Ectodermal cell (in vitro differentiated cells): ENCODE data around the gene PAQR4.

Source experiments
- H3K27ac ChIP-seq: 2 replicates; pipeline ENCODE4 v1.7.0; 2013; ENCODE audit warnings: mild to moderate bottlenecking, low read depth, low read length; ENCODE audit not compliant: insufficient read depth, poor library complexity, severe bottlenecking
- H3K27me3 ChIP-seq: 2 replicates; pipeline ENCODE4 v1.7.0; 2013; ENCODE audit warnings: mild to moderate bottlenecking, low read length; ENCODE audit not compliant: insufficient read depth, control insufficient read depth, poor library complexity, severe bottlenecking
- H3K36me3 ChIP-seq: one replicate; pipeline ENCODE4 v1.7.0; 2013; ENCODE audit warnings: low read length; ENCODE audit not compliant: control insufficient read depth, insufficient read depth
- H3K4me1 ChIP-seq: one replicate; pipeline ENCODE4 v1.7.0; 2013; ENCODE audit warnings: low read length; ENCODE audit not compliant: control insufficient read depth, insufficient read depth
- H3K4me3 ChIP-seq: 2 replicates; pipeline ENCODE4 v1.7.0; 2013; ENCODE audit warnings: low read depth, low read length, control low read depth; ENCODE audit not compliant: insufficient read depth
- H3K9me3 ChIP-seq: 2 replicates; pipeline ENCODE4 v1.7.0; 2013; ENCODE audit warnings: mild to moderate bottlenecking, low read length, moderate library complexity; ENCODE audit not compliant: control insufficient read depth
- WGBS, 2 experiments: methylation state at CpG; one replicate each; pipeline ENCODE4 v1.1.7; 2013; ENCODE audit warnings: missing lambda C conversion rate in 2 of 2; 5-methylcytosine and 5-hydroxymethylcytosine counted together

PAQR4 gene

DNA sequence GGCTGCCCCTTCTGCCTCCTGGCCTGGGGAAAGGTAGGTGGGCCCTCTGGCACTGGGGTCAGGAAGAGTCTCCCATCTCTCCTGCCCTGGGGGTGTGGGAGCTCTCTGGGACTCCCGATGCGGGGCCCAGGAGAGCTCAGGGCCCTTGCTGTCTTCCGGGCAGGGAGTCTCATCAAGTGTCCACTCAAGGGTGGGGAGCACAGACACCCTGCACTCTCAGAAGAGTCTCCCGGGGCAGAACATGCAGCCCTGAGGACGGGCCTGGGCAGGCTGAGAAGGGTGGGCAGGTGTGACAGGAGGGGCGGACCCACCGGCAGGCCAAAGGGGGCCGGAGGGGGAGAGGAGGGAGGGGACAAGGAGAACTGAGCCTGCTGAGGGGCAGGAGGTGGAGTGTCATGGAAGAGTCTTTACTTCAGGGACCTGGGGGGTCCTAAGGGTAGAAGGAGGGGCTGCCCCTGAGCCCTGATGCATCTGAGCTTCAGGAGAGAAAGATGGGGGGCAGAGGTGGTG, 19.5 kb downstream of the PAQR4 start:
- H3K27ac ChIP-seq = no peak overlapping the region
- H3K4me1 ChIP-seq = peaks cover 19% of the 10 kb centered on the region
- no peaks in the 10 kb centered on the region for H3K36me3 ChIP-seq
- no peaks in the 10 kb centered on the region for H3K27me3 ChIP-seq
- 66 to 69% methylated on average over 8 of the region's 8 CpGs for WGBS, 2 experiments
- H3K9me3 ChIP-seq = no peaks in the 10 kb centered on the region
- H3K4me3 ChIP-seq = no peak overlapping the region

DNA sequence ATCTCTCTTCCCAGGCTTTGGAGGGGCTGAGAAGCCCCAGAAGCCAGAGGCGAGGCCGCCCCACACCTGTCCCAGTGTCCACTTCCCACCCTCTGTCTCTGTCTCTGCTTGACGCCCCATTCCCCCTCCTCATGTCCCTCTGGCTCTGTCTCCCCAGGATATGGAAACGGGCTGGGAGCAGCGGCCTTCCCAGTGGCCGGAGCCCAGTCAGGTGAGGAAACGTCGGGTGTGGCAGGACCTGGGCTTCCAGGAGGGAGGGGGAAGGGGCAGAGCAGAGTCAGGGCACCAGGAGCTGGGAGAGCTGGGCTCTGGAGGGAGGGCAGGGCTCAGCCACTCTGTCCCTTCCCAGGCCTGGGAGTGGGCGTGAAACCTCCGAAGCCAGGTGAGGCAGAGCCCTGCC, 21.7 kb downstream of the PAQR4 start:
- H3K36me3 ChIP-seq = no peaks in the 10 kb centered on the region
- no peaks in the 10 kb centered on the region for H3K9me3 ChIP-seq
- 76 to 77% methylated on average over 10 of the region's 10 CpGs for WGBS, 2 experiments
- H3K4me3 ChIP-seq = no peak overlapping the region
- H3K27ac ChIP-seq = no peak overlapping the region
- peaks cover 19% of the 10 kb centered on the region for H3K4me1 ChIP-seq
- H3K27me3 ChIP-seq = no peaks in the 10 kb centered on the region

DNA sequence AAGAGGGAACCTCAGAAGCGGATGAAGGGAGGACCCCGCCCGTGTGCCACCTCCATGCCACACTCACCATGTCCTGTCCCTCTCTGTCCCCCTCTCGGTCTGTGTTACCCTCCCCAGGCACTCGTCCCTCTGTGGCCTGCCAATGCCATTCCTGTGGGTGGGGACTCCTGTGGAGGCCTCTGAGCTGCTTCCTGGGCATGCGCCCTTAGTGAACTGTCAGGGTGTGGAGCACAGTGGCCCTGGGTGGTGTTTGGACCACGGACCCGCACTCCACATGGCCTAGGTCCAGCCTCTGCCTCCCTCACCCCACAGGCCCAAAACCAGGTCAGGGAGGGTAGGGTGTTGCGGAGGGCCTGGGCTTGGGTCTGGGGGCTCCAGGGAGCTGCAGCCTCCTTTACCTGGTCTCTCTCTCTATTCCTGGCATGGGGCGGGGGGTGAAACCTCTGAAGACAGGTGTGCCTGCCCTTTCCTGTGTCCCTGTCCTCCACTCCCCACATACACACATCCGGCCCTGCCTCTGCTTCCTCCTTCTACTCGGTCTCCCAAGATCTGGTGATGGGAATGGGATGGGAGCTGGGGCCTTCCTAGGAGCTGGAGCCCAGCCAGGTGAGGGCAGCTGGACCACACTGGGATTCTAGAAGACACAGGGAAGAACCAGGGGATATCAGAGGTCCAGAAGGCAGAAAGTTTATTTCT, 22.6 kb downstream of the PAQR4 start:
- WGBS, 2 experiments = 89 to 90% methylated on average over 12 of the region's 12 CpGs
- no peak overlapping the region for H3K27ac ChIP-seq
- H3K36me3 ChIP-seq = no peaks in the 10 kb centered on the region
- no peak overlapping the region for H3K4me3 ChIP-seq
- no peaks in the 10 kb centered on the region for H3K9me3 ChIP-seq
- no peaks in the 10 kb centered on the region for H3K27me3 ChIP-seq
- peaks cover 19% of the 10 kb centered on the region for H3K4me1 ChIP-seq

DNA sequence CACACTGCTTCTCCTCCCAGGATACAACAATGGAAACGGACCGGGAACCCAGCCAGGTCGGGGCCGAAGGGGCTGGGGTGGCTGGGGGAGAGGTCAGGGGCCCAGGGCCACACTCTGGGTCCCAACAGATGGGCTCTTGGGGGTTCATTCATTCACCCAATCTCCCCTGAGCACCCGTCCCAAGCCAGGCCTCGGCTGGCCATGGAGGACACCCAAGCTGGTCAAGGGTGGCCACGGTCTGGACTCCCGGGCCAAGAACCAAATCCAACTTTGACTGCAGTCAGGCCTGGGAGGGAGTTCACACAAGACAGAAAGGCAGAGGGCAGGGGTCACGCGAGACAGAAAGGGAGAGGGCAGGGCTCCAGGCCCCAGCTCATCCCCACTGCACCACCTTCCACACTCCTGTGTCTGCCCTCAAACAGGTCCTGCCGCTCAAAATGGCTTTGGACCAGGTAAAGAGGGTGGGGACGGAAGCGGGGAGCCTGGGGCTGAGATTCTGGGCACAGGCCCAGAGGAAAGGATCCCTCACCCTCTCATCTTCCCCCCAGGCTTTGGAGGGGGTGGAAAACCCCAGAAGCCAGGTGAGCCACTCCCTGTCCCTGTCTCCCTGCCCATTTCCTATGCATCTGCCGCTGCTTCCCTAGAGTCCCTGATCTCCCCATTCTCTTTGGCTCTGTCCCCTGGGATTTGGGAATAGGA, 23.4 kb downstream of the PAQR4 start:
- H3K4me1 ChIP-seq = peaks cover 16% of the 10 kb centered on the region
- no peaks in the 10 kb centered on the region for H3K27me3 ChIP-seq
- no peak overlapping the region for H3K27ac ChIP-seq
- H3K9me3 ChIP-seq = no peaks in the 10 kb centered on the region
- no peak overlapping the region for H3K4me3 ChIP-seq
- no peaks in the 10 kb centered on the region for H3K36me3 ChIP-seq
- WGBS, 2 experiments = 93 to 94% methylated on average over 14 of the region's 14 CpGs

DNA sequence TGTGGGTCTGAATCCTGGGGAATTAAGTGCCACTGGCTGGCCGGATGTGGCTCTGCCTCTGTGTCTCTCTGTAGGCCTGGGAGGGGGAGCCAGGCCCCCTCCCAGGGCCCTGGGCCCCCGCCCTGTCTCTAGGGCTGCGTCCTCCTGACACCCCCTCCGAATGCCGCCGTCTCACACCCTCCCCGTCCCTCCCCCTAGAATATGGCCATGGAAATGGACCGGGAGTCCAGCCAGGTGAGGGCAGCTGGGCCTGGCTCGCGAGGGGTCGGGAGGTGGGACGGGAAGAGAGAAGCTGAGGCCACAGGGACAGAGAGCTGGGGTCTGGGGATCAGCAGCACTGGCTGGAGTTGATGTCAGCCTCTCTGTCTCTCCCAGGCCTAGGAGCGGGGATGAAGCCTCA, 27.1 kb downstream of the PAQR4 start:
- Histone ChIP-seq H3K27me3 (no peaks in the 10 kb centered on the region), H3K9me3 (no peaks in the 10 kb centered on the region), H3K27ac (no peak overlapping the region), H3K36me3 (no peaks in the 10 kb centered on the region), H3K4me1 (no peaks in the 10 kb centered on the region), H3K4me3 (no peak overlapping the region)
- WGBS, 2 experiments = 83 to 91% methylated on average over 13 of the region's 13 CpGs

DNA sequence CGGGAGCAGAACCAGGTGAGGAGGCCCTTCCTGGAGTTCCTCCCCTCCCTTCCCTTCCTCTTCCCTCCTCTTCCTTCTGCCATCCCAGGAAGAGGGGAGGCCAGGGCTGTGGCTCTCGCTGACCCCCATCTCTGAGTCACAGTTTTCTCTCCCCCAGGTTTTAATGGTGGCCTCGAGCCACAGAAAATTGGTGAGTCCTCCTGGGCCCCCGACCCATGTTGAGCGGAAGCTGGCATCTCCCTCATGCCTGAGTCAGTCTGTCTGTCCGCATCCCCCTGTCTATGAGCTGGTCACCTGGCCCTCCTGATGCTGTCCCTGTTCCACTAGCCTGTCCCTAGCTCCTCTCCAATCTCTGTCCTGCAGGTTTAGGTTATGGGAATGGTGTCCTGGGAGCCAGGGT, 30.8 kb downstream of the PAQR4 start:
- Histone ChIP-seq H3K36me3 (no peaks in the 10 kb centered on the region), H3K27ac (no peak overlapping the region), H3K27me3 (peaks cover 4% of the 10 kb centered on the region), H3K4me3 (no peak overlapping the region), H3K9me3 (no peaks in the 10 kb centered on the region), H3K4me1 (peaks cover 3% of the 10 kb centered on the region)
- WGBS, 2 experiments = 93% methylated on average over 6 of the region's 6 CpGs

DNA sequence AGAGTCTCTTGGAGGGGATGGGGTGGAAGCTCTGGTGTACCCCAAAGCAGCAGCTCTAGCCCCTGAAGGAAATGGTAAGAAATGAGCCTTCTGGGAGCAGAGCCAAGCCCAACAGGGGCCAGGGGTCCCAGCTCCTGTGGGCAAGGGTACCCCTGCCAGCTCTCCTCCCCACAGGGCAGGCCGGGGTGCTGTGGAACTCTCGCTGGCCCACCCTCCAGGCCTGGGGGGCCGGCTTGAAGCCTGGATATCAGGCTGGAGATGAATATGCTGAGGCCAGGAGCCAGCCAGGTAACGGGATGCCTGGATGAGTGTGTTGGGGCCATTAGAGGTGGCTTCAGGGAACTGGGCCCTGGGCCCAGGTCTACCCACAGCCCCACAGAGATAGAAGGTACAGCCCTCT, 31.4 kb downstream of the PAQR4 start:
- no peaks in the 10 kb centered on the region for H3K36me3 ChIP-seq
- 86 to 94% methylated on average over 4 of the region's 4 CpGs for WGBS, 2 experiments
- H3K27me3 ChIP-seq = peaks cover 10% of the 10 kb centered on the region

DNA sequence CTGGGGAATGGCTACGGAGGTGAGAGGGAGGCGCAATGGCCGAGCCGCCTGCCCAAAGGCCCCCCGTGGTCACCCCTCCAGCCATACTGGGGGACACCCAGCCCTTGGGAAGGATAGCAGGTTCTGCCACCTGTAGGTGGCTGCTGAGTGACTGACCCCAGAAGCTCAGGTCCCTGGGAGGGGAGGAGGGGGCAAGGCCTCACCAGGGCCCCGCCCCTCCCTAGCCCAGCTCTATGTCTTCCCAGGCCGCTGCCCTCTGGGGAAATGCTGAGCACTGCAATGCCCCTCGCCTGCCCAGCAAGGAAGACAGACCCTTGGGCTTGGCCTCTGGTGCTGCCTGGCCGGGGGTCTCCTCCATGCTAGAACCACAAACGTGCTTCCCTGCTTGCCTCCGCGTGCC, 32.2 kb downstream of the PAQR4 start:
- Histone ChIP-seq H3K4me3 (no peak overlapping the region), H3K4me1 (peaks cover 4% of the 10 kb centered on the region), H3K9me3 (no peaks in the 10 kb centered on the region), H3K36me3 (no peaks in the 10 kb centered on the region), H3K27ac (no peak overlapping the region), H3K27me3 (peaks cover 17% of the 10 kb centered on the region)
- WGBS, 2 experiments = 75 to 76% methylated on average over 12 of the region's 12 CpGs

More for the DNA sequence above, 31.4 kb downstream of the PAQR4 start:
- H3K27ac ChIP-seq = no peak overlapping the region
- H3K4me1 ChIP-seq = peaks cover 4% of the 10 kb centered on the region
- no peaks in the 10 kb centered on the region for H3K9me3 ChIP-seq
- no peak overlapping the region for H3K4me3 ChIP-seq

DNA sequence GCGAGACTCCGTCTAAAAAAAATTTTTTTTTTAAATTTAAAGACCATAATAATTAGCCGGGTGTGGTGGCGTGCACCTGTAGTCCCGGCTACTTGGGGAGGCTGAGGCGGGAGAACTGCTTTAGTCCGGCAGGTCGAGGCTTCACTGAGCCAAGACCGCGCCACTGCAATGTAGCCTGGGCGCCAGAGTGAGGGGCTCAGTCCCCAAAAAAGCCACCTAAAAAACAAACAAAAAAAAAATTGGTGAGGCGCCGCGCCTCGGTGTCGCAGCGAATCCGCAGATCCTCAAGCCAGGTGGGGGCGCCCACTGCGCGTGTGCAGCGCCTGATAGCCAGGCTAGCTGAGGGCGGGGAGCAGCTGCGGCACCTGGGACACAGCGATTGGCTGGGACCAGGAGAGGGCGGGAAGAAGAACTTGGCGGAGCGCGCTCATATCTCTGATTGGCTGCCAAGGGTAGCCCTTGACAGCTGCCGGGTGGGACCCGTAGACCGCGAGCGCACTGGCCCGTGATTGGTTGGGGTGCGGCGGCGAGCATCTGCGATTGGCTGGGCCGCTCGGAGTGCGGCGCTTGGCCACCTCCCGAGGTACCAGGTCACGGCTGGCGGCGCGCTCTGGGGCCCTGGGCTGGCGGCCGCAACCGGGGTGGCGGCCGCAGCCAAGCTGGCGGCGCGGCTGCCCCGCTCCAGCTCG, 34.6 kb downstream of the PAQR4 start:
- Histone ChIP-seq H3K4me1 (peaks cover 18% of the 10 kb centered on the region), H3K9me3 (no peaks in the 10 kb centered on the region), H3K4me3 (no peak overlapping the region), H3K36me3 (no peaks in the 10 kb centered on the region), H3K27ac (no peak overlapping the region), H3K27me3 (peaks cover 41% of the 10 kb centered on the region)
- 10 to 11% methylated on average over 58 of the region's 58 CpGs for WGBS, 2 experiments

DNA sequence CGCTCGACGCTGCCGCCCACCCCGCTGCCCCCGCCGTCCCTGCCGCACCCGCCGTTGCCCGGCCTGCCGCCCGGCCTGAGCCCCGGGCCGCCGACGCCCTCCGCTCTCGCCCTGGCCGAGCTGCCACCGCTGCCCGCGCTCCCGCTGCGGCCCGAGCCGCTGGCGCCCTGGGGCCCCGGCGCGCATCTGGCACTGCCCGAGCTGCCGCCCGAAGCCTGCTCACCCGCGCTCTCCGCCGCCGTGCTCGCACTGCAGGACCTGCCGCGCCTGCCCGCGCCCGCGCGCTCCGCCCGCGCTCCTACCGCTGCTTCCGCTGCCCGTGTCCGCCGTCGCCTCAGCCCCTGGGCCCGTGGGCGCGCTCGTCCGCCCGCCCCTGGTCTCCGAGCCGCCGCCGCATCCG, 35.2 kb downstream of the PAQR4 start:
- H3K36me3 ChIP-seq = no peaks in the 10 kb centered on the region
- peaks cover 44% of the 10 kb centered on the region for H3K27me3 ChIP-seq
- H3K27ac ChIP-seq = no peak overlapping the region
- peaks cover 19% of the 10 kb centered on the region for H3K4me1 ChIP-seq
- H3K4me3 ChIP-seq = no peak overlapping the region
- no peaks in the 10 kb centered on the region for H3K9me3 ChIP-seq
- WGBS, 2 experiments = 0% methylated on average over 67 of the region's 67 CpGs
